GM18508 (cell line): ENCODE measurements around the gene RPS15A.

Experiments
- ATAC-seq: cut with Tn5 transposase; IDR thresholded peaks from one replicate; pipeline ENCODE4 v1.9.1; 2021; ENCODE audit warnings: moderate number of reproducible peaks; ENCODE audit not compliant: insufficient read depth, unreplicated experiment

RPS15A gene

DNA sequence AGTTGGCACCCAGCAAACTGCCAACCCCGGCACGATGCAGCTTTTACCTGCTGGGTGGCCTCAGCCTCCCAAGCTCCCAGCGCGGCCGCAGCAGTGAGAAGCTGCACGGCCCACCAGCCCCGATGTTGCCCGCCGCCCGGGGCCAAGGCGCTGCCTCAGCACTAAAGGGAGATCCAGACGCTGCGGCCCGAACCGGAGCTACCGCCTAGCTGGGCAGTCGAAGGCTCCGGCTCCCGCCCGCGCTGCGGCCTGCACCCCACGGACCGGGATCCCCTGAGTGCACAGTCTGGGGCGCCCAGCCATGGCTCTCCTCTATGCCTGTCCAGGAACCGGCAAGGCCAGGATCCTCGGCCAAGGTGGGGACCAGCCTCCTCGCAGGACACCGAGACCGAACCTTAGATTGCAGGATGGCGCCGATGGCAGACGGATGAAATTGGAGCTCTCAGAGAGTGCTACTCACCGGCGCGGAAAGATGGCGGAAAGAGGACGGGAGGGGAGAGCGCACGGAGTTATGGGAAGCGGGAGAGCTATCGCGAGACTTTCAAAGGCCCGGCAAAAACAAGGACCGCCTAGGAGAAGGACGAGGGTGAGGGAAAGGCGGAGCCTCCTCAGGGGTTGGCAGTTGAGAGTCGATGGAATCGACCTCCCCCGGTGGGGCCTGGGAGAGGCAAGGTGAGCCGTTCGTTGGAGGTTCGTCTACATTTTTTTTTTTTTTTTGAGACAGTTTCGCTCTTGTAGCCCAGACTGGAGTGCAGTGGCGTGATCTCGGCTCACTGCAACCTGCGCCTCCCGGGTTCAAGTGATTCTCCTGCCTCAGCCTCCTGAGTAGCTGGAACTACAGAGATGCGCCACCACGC is at the start of gene RPS15A:
Gene RPS15A, minus strand, starts transcription at position 485 of the 857 bp plus-strand sequence. CDS start 1,221 bp downstream, outside the sequence.
- ATAC-seq: peak; percentile 62

DNA sequence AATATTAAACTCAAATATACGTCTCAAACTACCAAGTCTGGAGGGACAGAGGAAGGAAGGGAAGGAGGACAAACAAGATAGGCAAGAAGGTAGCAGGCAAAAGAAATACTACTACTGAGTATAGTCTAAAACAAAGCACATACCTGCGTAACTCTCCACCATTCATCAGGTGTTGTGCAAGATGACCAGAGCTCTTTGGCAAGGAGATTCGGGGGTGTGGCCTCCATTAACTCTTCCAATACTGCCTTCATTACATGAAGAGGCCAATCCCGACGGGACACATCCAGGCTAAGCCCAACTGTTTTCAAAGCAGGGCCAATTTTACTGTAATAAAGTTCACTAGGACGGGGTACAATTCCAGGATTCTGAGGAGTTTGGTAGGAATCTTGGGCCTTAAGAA is 49.4 kb upstream of the RPS15A start:
- ATAC-seq: no peak

DNA sequence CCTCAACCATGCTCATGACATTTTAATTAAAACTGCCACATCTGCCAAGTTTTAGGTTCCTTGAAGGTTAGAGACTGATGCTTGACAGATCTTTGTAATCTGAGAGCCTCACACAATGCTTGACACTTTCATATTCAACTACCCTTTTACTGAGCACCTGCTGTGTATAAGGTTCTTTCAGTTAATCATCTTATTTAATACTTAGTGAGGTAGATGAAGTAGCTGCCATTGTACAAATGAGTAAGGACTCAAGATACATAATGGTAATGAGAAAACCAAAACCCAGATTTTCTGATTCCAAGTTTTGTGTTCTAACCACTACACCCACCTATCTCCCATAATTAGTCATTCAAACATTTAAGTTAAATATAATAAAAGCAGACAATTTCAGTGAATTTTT is 46.6 kb upstream of the RPS15A start:
- ATAC-seq: no peak

DNA sequence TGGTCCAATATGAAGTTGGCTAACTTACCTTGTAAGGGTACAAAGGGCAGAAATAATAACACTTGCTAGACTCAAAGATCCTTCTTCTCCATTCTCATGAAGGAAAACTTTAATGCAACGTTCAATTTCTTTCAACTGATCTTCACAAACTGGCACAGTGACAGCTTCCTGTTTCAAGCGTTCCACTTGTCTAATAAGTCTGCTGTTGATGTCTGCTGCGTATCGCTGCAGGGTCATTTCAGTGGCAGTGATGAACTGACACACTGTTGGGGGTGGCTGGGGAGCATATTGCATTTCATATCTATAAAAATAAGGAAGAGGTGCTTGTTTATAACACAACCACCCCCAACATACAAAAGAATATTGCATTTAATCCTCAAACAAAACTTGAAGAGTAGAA is 44.7 kb upstream of the RPS15A start:
- ATAC-seq: no peak

DNA sequence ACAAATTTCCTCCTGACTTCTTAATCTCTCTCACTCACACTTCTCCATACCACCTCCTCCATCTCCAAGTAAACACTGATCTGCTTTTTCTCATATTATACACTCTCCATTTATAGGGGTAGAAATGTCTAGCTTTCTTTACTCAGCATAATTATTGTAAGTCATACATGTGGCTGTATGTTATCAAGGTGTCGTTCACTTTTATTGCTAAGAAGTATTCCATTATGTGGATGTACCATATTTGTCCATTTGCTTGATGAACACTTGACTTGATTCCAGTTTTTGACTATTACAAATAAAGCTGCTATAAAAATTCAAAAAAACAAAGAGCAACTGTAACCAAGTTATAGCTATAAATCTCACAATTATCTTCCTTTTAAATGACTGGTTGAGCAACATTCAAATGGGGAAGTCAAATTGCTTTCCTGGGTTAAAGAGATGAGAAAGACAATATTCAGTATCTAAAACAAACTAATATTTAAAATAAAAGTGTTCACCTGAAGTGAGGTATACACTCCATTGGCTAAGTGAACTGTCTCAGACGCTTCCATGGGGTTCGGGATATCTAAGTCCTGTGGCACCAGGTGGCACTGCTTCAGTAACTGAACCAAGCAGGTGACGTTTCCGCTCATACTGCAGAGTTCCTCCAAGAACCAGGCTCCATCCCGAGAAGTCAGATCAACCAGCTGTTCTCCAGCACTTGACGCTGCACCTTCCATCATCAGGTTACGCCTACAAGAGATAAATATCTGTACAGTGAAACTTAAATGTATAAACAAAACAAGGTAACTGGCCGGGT is 43.8 kb upstream of the RPS15A start:
- no peak for ATAC-seq

DNA sequence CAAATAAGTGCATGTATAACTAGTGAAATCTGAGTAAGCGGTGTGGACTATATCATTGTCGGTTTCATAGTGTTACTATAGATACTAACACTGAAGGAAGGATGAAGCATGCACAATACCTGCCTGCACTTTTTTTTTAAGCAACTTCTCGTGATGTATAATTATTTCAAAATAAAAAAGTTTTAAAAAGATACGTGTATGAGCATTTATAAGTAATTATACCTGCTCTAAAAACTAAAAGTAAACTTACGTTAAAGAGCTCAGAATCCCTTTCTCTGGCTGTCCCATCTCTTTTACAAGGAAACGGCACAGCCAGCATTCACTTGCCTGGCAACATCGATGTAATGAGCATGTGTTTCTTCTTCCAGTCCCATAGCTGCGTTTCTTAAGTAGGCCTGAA is 42.5 kb upstream of the RPS15A start:
- no peak for ATAC-seq

DNA sequence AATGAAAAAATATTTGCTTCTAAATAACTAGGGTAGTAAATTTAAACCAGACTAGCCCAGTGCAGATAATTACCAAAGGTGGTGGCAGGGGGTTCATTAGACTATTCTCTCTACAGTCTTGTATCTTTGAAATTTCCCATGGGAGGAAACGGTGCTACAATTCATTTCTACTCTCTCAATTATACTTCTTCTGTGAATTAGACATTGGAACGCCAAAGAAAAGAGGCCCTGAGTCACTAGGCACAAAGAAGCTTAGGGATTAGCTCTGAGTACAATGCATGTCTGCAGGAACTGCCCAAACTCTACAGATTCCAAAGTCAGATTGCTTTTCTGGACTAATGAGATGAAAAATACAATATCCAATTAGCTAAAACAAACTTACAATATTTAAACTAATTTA is 41.9 kb upstream of the RPS15A start:
- no peak for ATAC-seq

DNA sequence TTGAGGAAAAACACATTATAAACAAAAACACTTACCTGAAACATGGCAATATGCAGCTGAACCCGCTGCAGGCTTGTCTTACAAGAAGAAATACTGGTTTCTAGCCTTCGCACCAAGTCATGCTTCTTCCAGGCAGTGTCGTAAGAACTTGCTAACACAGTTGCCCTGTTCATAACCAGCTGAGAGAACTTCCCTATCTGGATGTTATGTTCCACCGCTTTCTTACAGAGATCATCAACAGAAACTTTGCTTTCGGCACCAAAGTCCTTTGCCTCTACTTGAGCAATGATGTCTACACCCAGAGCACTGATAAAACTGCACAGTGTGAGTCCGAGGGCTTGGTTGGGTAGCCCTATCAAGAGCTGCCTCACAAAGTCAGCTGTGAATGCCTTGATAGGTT is 39.1 kb upstream of the RPS15A start:
- no peak for ATAC-seq

DNA sequence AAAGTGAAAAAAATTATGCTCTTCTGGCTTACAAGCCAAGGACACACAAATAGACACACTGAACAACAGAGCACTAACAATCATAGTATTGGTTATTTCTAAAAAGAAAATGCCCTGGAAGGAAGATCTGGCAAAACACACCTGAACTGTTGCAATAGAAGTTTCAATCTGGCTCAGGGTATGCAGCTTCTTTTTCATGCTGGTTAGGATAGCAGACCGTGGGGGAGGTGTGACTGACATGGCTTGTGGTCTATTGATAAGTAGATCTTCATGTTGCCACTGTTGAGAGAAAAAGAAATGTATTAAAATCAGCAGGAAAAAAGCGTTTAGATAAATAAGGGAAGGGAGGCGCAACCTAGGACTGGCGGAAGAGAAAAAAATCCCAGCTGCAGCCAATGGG is 37.8 kb upstream of the RPS15A start:
- ATAC-seq: no peak

DNA sequence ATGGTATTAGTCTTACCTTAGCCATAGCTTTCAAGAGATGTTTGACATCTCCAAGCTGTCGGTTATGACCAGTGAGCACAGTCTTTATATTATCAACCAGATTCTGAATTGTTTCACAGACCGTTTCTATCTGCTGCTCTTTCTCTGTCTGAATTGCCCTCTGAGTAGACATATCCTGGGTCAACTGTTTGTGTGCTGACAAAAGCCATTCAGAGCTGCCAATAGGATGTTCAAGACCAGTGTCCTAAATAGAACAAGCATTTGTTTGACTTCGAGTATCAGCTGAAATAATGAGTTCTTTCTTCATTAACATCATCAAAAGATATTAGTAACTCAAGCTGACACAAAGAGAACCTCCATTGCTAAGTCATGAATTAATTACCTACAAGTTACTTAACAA is 26.2 kb upstream of the RPS15A start:
- no peak for ATAC-seq

DNA sequence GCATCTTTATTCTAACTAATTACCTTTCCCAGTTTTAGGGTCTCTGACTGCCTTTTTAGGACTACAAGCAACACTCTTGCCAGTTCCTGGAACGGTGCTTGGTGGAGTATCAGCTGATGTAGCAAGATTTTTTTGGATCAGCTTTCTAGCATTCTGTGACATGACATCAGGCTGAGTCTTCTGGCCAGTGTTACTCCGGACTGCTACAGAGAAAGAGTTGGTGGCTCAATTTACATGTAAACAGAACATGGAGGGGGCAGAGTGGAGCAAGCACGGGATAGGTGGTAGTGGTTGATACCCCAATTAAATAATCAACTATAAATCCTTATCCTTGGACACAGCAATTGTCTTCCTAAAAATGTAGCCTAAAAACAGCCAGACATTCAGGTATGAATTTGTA is 21.8 kb upstream of the RPS15A start:
- no peak for ATAC-seq

DNA sequence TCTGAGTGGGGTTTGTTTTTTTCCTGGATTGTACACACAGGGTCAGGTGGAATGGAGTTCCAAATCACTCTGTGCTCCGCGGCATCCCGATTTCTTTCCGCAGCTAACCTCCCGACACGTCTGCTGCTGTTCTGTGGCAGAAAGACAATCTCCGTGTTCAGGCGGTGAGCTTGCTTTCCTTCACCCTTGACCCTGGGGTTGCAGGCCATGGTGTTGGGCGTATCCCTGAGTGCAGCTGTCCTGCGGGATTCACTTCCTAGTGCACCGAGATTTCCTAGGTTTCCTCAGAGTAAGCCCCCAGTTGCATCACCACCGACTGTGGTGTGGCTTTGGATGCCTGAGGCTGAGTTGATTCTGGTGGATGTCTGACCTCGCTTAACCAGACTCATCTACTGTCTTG is 19.0 kb upstream of the RPS15A start:
- ATAC-seq: no peak

DNA sequence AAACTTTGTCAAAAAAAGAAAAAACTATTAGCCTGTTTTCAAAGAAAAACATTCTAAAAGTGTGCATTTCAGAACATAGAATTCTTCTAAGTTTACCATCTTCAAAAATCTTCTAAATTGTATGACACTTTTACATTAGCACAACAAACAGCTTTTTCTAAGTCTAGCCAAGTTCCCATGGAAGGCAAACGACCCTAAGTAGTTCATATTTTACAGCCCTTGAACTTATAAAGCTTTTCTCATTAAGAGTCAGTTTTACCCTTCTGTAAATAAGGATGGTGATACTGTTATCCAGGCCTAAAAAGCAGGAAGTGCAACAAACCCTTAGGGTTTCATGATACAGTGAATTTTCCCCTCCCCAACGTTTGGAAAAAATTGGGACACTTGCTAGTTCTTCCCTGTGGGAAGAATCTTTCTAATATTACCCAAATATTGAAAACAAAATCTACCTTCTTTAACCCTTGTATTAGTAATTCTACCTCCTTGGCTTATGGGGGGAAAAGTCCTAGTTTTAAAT is 15.2 kb upstream of the RPS15A start:
- no peak for ATAC-seq

DNA sequence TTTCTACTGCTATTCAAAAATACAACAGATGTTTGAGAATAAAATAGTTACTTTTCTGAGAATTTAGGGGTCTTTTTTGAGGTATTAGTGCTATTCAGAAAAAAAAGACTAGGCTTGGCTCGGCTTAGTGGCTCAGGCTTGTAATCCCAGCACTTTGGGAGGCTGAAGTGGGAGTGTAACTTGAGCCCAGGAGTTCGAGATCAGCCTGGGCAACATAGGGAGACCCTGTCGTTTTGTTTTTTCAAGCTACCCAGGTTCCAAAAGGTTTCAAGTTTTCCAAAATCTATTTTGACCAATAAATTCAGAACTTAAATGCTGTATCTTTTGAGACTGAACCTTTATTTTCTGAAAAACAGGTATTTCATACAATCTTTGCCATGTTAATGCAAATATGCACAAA is 14.4 kb upstream of the RPS15A start:
- ATAC-seq: no peak

DNA sequence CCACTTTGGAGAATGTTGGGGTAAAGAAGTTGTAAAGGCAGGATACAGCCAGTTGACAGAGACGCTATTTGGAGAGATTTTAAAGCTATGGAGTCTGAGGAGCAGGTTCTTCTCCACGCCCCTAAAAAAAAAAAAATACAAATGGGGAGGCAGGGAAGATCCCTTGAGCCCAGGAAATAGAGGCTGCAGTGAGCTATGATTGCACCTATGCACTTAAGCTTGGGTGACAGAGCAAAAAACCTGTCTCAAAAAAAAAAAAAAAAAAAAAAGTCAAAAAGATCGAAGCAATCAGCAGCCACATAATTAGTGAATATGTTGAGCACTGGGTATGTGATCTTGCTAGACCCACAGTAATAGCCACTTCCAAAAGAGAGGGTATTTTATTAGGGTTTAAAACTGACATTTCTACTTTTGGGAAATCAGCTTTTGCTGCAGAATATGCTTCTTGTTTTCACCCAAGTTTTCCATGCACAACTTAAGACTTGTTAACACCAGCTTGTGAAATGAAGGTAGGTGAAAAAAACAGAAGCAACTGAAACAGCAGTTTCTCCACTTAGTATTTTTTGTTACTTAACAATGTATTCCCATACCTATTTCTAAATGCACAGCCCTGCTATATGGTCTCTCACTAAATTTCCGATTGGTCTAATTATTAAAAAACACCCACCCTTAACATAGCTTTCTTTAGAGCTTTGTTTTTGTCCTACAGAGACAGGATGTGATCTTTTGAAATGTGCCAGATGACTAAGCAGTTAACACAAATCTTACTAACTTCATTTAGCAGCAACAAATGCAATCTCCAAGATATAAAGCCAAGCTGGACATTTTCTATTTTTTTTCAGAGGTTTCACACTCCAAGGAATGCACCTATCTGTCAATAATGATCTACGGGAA is 13.7 kb upstream of the RPS15A start:
- ATAC-seq: no peak

DNA sequence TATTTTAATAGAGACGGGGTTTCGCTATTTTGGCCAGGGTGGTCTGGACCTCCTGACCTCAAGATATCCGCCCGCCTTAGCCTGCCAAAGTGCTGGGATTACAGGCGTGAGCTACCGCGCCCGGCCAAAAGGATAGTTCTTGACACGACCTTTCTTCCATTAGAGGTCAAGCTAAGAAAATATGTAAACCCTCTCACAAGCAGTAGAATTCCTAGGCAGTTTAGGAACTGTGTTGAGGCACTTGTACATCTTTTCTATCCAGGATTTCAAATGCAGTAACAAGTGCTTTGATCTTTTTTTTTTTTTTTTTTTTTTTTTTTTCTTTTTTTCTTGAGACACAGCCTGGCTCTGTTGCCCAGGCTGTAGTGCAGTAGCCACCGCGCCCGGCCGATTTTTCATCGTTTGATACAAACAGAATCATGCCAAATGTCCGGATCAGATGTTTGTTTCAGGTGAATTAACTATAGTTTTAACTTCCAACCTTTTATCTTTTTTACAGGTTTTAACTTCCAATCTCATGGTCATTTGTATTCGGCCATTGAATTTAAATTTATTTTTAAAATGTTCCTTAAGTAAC is 12.7 kb upstream of the RPS15A start:
- ATAC-seq: no peak

DNA sequence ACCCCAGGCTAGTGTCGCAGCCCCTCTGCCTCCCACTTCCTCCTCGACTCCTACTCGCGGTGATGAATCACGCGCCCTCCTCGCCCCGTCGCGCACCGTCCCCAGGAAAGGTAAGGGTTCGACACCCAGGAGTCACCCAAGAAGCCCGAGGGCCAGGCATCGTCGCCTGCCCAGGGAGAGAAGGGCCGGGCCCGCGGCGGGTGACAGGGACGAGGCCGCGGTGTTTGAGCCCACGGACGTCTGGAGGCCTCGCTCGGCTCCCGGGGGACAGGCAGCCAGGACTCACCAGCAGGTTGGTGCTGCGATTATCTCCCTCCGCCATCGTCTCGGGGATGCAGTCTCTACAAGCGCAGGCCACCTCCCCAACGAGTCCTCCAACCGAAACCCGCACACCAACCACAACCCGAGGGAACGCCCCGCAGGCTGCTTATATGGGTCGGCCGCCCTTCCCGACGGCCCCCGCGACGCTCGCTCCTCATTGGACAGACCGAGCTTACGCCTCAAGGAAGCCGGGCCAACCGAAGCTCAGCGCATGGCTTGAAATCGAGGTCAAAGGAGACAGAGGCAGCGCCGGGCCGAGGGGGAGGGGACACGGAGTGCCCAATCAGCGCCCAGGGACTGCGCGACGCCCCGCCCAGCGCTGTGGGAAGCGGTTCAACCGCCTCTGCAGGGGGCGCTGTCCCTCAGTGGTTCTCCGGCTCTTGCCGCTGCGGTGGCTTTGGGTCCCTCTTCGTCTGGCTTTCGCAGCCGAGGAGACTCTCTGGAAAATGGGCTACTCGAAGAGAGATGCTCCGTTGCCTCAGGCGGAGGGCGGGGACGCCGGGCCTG is 11.2 kb upstream of the RPS15A start, which contains the start of gene ARL6IP1:
Gene ARL6IP1, minus strand, starts transcription at position 405 of the 828 bp plus-strand sequence. Its CDS starts 83 bp downstream, at position 322.
- peak; percentile 86 for ATAC-seq

DNA sequence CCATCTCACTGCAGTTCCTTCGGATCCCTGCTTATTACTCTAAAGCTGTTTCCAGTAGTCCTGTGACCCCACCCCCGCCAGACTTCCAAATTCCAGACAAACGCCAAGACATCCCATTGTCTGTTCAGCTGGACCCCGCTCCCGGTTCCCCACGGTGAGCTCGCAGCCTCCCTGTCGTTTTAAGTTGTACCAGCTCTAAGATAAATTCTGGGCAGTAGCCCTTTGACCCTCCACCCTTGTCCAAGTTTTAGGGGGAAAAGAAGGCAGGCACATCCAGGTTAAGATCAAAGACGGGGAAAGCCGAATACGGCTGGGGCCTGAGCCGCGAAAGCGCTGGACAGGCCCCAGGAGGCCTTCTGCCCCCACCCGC is 10.6 kb upstream of the RPS15A start:
- no peak for ATAC-seq

DNA sequence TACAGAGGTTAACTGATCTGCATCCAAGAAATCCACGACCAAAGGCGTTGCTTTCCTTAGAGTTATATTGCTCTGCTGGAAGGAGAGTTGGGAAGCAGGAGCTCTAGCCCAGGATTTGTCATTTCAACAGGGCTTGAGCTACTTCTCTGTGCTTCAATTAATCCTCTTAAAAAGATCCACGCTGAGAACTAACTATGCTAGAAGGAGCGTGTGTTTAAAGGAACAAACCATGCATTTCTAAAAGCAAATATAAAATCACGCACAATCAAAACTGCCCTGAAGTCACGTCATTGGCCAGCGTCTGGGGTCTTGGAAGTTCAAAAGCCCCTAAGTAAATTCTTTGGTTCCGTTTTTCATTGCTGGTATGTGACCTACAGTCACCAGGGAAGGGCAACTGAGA is 10.2 kb upstream of the RPS15A start:
- no peak for ATAC-seq
